Smooth muscle cell of the brain vasculature (primary cell): ENCODE data around the gene ORM2.
"Not testable (repeated sequence)": the region's sequence is repeated elsewhere in the genome, so short reads cannot be mapped to it uniquely, and the experiment has no call there.

Experiments used
- DNase-seq: peaks from one replicate; pipeline ENCODE4 v3.0.0-alpha.2; 2012; ENCODE audit warnings: low read depth, low spot score

ORM2 gene

DNA sequence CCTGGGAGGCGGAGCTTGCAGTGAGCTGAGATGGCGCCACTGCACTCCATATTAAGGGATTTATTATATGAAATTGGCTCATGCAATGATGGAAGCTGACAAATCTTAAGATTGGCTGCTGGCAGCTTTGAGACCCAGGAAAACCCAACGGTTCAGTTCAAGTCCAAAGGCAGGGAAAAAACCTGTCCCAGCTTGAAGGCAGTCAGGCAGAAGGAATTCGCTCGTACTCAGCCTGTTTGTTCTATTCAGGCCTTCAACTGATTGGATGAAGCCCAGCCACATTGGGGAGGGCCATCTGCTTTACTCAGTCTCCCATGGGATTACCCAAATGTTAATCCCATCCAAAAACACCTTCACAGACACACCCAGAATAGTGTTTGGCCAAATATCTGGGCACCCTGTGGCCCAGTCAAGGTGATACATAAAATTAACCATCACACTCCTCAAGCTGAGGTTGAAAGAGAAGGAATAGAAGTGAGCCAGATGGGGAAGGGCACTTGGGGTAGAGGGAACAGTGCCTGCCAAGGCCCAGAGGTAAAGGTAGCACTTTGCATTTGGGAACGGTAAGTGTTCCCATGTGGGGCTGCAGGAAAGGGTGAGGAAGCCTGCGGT, 15.3 kb upstream of the ORM2 start:
- no peak for DNase-seq

GRCh38 chr9:114314881-114315722, 14.6 kb upstream of the ORM2 start:
- DNase-seq = no peak

GRCh38 chr9:114315723-114316363, 13.8 kb upstream of the ORM2 start:
- DNase-seq = no peak

DNA sequence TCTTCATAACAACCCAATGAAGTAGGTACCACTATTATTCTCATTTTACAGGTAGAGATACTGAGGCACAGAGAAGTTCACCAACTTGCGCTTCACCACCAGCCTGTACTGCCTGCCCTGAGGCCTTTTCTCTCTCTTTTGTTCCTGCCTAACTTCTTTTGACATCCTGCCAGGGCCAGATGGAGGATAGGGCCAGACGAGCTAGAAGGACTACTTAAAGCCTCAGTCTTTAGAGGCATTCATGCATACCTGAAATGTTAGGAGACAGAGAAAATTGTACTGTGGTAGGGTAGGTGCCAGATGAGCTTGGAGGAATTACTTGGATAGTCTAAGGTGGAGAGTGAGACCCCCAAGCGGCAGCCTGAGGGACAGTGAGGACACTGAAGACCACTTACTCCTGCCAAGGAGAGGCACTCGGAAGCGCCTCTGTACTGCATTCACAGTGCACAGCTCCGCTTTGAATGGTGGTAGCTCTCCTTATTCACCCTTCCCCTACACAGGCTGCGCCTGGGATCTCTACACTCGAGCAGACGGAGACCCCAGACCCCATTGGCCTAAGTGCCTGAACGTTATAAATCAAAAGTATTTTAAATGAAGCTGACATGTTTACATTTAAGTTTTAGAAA, 13.0 kb upstream of the ORM2 start:
- DNase-seq = no peak

GRCh38 chr9:114317665-114318357, 11.9 kb upstream of the ORM2 start:
- DNase-seq = no peak

DNA sequence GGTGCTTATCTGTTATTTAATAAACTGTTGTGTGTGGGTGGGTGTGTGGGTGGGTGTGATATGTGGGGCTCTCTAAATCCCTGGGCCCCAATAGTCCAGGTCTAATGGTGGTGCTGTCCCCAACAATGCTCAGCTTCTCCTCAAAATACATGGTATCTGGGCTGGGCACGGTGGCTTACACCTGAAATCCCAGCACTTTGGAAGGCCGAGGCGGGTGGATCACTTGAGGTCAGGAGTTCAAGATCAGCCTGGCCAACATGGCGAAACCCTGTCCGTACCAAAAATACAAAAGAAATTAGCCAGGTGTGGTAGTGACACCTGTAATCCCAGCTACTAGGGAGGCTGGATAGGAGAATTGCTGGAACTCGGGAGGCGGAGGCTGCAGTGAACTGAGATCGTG, 11.3 kb upstream of the ORM2 start:
- no peak for DNase-seq

DNA sequence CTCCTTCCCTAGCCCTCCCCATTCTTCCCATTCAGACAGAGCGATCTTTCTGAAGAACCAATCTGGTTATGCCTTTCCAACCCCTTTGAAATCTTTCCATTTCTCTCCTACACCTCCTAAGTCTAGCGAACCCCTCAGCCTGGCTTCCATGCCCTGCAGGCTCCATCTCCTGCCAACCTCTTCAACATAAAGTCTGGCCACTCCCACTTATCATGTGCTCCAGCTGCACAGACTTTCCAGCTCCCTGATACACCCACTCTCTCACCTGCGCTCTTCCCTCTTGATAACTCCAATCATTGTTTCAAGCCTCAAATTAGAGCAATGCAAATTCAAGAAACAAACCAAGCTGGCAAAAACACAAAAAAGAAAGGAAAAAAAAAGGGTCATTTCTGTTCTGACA, 10.5 kb upstream of the ORM2 start:
- no peak for DNase-seq

GRCh38 chr9:114320710-114321109, 9.0 kb upstream of the ORM2 start:
- not testable (repeated sequence) for DNase-seq

DNA sequence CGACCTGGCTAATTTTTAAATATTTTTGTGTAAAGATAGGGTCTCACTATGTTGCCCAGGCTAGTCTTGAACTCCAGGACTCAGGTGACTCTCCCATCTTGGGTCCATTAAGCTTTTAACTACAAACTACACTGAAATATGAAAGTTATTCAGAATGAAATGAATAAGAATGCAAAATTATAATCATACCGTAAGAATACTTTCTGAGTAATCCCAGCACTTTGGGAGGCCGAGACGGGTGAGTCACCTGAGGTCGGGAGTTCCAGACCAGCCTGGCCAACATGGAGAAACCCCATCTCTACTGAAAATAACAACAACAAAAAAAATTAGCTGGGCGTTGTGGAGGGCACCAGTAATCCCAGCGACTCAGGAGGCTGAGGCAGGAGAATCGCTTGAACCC, 7.9 kb upstream of the ORM2 start:
- DNase-seq = no peak

DNA sequence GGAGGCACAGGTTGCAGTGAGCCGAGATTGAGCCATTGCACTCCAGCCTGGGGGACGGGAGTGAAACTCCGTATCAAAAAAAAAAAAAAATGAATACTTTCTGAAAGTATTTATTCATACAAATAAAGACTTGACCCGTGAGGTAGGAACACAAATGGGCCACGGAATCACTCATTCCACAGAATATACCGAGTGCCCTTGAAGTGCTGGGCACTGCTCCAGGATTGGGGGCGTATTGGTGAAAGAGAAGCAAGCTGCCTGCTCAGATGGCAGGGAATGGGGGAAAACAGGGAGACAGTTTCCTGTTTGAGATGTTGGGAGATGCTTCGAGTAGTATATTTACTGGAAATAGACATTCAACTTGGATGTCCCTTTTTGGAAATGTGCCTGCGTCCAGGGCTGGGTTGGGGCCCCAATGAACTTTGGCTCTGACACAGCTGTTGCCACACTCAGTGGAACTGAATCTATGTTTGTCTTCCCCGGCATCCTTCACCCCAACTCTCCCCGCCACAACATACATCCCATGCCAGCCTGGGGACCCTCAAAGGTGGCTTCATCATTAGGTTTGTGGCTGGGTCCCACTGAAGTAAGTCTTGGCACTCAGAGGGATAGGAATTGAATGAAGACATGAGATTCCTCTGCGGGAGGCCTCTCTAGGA, 7.4 kb upstream of the ORM2 start:
- DNase-seq = not testable (repeated sequence)

DNA sequence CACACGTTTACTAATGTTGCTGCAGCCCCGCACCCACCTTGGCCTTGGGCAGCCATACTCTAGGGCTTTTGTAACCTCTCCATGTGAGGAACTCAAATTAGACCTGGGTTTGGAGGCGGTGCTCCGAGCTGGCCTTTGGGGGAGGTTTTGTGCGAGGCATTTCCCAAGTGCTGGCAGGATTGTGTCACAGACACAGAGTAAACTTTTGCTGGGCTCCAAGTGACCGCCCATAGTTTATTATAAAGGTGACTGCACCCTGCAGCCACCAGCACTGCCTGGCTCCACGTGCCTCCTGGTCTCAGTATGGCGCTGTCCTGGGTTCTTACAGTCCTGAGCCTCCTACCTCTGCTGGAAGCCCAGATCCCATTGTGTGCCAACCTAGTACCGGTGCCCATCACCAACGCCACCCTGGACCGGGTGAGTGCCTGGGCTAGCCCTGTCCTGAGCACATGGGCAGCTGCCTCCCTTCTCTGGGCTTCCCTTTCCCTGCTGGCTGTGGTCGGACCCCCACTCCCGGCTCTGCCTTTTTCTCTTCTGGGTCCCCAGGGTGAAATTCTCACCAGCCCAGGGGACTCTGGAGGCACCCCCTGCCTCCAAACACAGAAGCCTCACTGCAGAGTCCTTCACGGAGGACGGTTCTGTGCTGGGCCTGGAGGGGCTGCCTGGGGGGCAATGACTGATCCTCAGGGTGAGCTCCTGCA, 6.7 kb upstream of the ORM2 start, which contains the start of gene ORM1:
TSS of gene ORM1 (plus strand) at position 268 of the 701 bp plus-strand sequence. CDS start at position 304, 36 bp downstream.
- not testable (repeated sequence) for DNase-seq

GRCh38 chr9:114323849-114324248, 5.8 kb upstream of the ORM2 start:
- DNase-seq = not testable (repeated sequence)

DNA sequence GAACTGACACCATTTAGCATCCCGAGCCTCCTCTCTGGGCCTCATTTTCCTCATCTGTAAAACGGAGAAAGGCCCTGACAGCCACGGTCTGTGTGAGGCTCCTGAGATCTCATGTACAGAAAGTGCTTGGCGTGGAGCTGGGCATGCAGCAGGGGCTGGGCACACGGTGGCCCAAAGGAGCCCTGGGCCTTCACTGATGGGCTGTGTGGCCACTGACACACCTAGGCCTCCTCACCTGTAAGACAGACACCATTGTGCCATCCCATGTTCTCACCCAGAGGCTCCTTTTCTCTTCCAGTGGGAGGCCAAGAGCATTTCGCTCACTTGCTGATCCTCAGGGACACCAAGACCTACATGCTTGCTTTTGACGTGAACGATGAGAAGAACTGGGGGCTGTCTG, 5.2 kb upstream of the ORM2 start:
- DNase-seq = no peak

DNA sequence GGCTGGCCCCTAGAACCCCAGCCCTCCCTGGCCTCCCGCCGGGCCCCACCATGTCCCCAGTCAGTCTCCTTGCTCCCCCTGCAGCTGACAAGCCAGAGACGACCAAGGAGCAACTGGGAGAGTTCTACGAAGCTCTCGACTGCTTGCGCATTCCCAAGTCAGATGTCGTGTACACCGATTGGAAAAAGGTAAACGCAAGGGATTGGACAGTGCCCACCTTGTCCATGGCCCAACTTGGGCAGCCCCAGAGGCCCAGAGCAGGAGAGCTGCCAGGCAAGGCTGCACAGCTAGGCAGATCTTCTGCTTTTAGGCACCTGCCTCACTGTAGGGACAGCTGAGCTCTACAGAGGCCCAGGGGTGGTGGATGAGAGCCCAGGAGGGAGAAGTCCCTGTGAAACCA, 4.7 kb upstream of the ORM2 start:
- DNase-seq = not testable (repeated sequence)

GRCh38 chr9:114325684-114326254, 3.9 kb upstream of the ORM2 start:
- not testable (repeated sequence) for DNase-seq

- DNase-seq = no peak
Measured at GRCh38 chr9:114327749-114328148, 1.9 kb upstream of the ORM2 start.

DNA sequence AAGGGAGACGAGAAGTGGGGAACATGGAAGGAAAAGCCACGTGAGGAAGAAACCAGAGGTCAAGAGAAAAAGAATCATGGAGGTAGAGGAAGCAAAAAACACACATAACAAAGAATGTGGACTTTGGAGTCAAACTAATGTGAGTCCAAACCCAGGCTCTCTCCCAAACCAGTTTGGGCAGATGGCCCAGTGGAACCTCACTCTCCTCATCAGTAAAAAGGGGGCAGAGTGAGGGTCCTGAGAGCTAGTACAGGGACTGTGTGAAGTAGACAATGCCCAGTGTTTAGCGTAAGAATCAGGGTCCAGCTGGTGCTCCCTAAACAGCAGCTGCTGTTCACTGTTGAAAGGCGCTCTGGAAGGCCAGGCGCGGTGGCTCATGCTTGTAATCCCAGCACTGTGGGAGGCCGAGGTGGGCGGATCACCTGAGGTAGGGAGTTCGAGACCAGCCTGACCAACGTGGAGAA, 1.3 kb upstream of the ORM2 start:
- not testable (repeated sequence) for DNase-seq

DNA sequence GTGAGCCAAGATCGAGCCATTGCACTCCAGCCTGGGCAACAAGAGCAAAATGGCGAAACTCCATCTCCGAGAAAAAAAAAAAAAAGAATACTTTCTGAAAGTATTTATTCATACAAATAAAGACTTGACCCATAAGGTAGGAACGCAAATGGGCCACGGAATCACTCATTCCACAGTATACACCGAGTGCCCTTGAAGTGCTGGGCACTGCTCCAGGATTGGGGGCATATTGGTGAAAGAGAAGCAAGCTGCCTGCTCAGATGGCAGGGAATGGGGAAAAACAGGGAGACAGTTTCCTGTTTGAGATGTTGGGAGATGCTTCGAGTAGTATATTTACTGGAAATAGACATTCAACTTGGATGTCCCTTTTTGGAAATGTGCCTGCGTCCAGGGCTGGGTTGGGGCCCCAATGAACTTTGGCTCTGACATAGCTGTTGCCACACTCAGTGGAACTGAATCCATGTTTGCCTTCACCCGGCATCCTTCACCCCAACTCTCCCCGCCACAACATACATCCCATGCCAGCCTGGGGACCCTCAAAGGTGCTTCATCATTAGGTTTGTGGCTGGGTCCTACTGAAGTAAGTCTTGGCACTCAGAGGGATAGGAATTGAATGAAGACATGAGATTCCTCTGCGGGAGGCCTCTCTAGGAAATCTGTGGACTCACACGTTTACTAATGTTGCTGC, 588 bp upstream of the ORM2 start:
- not testable (repeated sequence) for DNase-seq

GRCh38 chr9:114330636-114331035, 967 bp downstream of the ORM2 start:
- no peak for DNase-seq
